ENCODE data around the gene UBL7.

Gene UBL7

DNA sequence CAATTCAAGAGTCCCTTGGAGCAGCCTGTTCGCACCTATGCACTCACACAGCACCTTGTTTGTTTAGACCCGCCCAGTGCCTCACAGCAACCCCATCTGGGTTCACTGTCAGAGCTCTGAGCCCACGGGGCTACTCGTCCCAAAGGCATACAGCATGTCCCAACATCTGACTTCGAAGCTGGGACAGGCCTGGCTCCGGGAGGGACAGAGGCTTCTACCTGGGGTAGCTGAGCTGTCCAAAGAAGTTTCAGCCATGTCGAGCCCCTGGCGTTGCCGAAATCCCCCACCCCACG is 64.9 kb downstream of the UBL7 start:
- H3K36me3 ChIP-seq (ENCODE audit: control insufficient read depth, low read length), result no peaks in the 10 kb centered on the region
- H3K4me2 ChIP-seq (ENCODE audit: low read length), result no peak overlapping the region
- peaks cover 96% of the 10 kb centered on the region for H3K27me3 ChIP-seq (ENCODE audit: control insufficient read depth, low read length)
- H3F3A ChIP-seq (ENCODE audit: control insufficient read depth, insufficient read depth), result no peaks in the 10 kb centered on the region
- peaks cover 20% of the 10 kb centered on the region for H4K20me1 ChIP-seq (ENCODE audit: control insufficient read depth, insufficient read depth, low read depth, low read length)
- no peaks in the 10 kb centered on the region for H3K9me2 ChIP-seq (replicated peaks; ENCODE audit: control insufficient read depth, low read length)
- no peaks in the 10 kb centered on the region for H3K9me3 ChIP-seq (ENCODE audit: control insufficient read depth, insufficient read depth, low read length)
- H3K79me2 ChIP-seq (ENCODE audit: control insufficient read depth, low read length), result no peaks in the 10 kb centered on the region
- no peak overlapping the region for H3K27ac ChIP-seq (ENCODE audit: low read depth, low read length)
- H3K4me3 ChIP-seq (ENCODE audit: low read length), result no peak overlapping the region
- H3K4me1 ChIP-seq (ENCODE audit: control insufficient read depth, low read length), result peaks cover 39% of the 10 kb centered on the region
- TF ChIP-seq, protein P1, sequence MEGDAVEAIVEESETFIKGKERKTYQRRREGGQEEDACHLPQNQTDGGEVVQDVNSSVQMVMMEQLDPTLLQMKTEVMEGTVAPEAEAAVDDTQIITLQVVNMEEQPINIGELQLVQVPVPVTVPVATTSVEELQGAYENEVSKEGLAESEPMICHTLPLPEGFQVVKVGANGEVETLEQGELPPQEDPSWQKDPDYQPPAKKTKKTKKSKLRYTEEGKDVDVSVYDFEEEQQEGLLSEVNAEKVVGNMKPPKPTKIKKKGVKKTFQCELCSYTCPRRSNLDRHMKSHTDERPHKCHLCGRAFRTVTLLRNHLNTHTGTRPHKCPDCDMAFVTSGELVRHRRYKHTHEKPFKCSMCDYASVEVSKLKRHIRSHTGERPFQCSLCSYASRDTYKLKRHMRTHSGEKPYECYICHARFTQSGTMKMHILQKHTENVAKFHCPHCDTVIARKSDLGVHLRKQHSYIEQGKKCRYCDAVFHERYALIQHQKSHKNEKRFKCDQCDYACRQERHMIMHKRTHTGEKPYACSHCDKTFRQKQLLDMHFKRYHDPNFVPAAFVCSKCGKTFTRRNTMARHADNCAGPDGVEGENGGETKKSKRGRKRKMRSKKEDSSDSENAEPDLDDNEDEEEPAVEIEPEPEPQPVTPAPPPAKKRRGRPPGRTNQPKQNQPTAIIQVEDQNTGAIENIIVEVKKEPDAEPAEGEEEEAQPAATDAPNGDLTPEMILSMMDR (IDR thresholded peaks at IDR 0.05; ENCODE audit: low read depth, low read length, poor library complexity, severe bottlenecking), result no peak
- TF ChIP-seq EZH2phosphoT487 (IDR thresholded peaks at IDR 0.05; ENCODE audit: borderline replicate concordance, low read length), result no peak
